DMS114 treated with DMSO at 0.1 percent for 48 hours (cell line): ENCODE data around the gene DOCK7.

Source experiments
- DNase-seq: peaks from one replicate; lab custom pipeline; 2025; ENCODE audit not compliant: unreplicated experiment; lab: John Stamatoyannopoulos, UW

Gene DOCK7

GRCh38 chr1:62423580-62424242, 264.5 kb downstream of the DOCK7 start:
- DNase-seq = no peak

GRCh38 chr1:62420214-62420613, 268.0 kb downstream of the DOCK7 start:
- no peak for DNase-seq

GRCh38 chr1:62417351-62417999, 270.7 kb downstream of the DOCK7 start:
- DNase-seq = no peak

GRCh38 chr1:62415687-62416086, 272.5 kb downstream of the DOCK7 start:
- DNase-seq = no peak

DNA sequence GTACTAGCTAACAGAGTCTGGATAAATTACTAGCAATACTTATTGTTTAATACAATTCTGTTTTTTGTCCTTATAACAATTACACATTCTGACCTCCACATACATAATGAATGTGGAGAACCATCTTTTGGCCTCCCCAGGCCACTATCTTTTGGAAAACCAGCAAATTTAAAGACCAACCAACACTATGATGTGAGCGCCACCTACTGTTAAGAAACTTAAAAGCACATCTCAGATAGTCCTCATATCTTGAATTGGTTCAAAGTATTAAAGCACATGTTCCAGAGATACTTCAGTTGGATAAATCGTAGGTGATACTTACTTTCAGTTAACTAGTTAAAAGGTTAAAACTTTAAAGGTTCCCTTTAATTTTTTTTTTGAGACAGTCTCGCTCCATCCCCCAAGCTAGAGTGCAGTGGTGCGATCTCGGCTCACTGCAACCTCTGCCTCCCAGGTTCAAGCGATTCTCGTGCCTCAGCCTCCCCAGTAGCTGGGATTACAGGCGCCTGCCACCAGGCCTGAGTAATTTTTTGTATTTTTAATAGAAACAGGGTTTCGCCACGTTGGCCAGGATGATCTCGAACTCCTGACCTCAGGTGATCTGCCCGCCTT, 280.7 kb downstream of the DOCK7 start:
- peak; percentile 59 for DNase-seq

- no peak for DNase-seq
These were observed 281.6 kb downstream of the DOCK7 start for GRCh38 chr1:62406576-62406975.

DNA sequence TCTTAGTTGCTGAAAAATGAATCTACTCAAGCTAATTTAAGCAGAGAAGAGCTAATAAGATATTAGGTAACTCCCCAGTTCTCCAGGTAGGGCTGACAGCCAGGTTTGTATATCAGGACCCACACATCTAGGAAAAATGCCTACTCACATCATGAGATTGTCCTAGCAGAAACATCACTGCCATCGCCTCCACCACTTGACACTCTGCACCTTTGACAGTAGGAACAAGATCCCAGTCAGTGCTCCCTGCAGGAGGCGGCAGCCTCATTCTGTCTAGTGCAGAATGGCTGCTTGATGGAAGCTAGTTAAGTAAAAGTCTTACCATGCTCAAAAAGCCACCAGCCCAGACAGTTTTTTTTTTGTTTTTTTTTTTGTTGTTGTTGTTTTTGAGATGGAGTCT, 282.9 kb downstream of the DOCK7 start:
- no peak for DNase-seq
